GM12892 (cell line): ENCODE data around the gene LSAMP.

Source experiments
- DNase-seq: peaks from one replicate; pipeline ENCODE4 v3.0.0; 2011; ENCODE audit not compliant: insufficient read length
- FAIRE-seq: peaks from 2 replicates; lab custom pipeline; 2011; peaks lifted over from hg19 to GRCh38; lab: Jason Lieb, UNC
- POLR2A ChIP-seq: IDR thresholded peaks from 2 replicates; pipeline ENCODE4 v1.6.1; 2011; ENCODE audit warnings: low read depth, low read length, control low read depth
- POLR2AphosphoS5 ChIP-seq: IDR thresholded peaks from 2 replicates; pipeline ENCODE4 v1.6.1; 2011; ENCODE audit warnings: low read depth, low read length, control low read depth
- TAF1 ChIP-seq: IDR thresholded peaks from 2 replicates; pipeline ENCODE4 v1.6.1; 2011; ENCODE audit warnings: low read depth, mild to moderate bottlenecking, control low read depth, low read length, borderline replicate concordance

Gene LSAMP

DNA sequence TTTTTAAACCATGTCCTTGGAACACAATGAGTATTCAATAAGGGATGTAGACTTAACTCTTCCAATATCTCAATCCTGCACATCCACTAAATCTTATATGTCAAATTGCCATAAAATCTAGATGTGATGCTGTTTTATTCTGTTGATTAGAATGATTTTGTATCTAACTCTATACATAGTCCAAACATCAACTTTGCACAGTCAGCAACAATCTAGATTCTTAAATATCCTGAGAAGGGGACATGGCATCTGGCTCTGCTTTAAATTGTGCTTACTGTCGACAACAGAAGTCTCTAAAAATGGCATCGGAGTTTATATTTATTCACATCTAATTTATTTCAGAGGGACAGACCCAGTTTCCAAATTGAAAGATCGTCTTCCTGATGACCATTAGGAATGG is 545.8 kb downstream of the LSAMP start:
- DNase-seq (no peak), FAIRE-seq (no peak)
- TF ChIP-seq POLR2AphosphoS5, result no peak

DNA sequence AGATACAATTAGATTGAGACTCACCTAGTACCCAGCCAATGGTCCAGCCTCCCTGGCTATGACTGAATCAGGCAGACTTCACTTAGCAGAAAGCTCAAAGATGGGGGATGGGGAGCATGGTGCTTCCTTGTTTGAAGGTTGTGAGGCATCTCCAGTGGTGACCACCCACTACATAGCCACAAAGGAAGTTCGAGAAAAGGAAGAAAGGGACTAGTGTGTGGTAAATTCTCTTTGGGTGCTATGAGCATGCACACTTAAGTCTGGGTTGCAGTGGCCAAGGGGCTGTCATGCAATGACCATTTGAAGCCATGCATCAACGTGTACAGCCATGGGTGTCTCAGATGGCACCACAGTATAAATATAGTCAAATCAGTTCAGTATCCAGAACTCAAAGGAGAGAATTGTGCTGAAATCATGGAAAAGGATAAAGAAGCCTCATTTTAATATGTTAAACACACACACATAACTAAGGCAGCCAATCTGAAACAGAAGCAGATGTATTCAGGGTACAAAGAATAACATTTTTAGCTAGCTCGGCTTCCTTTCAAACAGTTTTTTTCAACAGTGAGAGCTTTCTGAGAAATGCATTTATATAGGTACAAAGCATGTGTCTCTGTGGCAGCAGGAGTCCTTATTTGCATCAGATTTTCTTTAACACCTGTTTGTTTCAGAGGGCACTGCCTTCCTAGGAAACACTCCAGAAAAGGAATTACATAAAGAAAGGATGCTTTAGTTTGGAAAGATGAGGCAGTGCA is 546.5 kb downstream of the LSAMP start:
- FAIRE-seq, result no peak
- TF ChIP-seq POLR2A, result no peak
- no peak for DNase-seq

DNA sequence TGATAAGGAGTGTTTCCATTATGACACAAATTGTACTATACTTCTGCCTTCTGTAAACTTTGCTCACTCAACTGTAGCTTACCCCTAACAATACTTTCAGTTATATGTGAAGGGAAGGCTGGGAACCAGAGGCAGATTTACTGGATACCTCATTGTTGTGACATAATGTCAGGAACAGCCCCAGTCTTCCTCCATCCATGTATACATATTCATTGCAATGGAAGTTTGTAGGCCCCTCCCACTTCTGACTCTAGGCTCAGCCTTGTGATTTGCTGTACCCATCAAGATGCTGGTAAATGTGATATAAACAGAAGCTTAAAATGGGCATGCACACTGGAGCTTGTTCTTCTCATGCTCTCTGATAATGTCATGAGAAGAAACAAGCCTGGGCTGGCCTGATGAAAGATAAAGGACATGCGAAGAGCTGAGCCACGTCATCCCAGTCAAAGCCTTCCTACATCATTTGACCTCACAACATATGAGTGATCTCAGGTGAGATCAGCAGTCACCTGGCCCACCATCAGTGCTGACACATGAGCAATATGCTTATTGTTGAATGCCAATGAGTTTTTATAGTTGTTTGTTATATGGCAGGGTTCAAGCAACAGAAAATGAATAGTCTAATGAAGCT is 554.2 kb downstream of the LSAMP start:
- TF ChIP-seq POLR2A (no peak), TAF1 (no peak), POLR2AphosphoS5 (no peak)
- FAIRE-seq (no peak), DNase-seq (no peak)

DNA sequence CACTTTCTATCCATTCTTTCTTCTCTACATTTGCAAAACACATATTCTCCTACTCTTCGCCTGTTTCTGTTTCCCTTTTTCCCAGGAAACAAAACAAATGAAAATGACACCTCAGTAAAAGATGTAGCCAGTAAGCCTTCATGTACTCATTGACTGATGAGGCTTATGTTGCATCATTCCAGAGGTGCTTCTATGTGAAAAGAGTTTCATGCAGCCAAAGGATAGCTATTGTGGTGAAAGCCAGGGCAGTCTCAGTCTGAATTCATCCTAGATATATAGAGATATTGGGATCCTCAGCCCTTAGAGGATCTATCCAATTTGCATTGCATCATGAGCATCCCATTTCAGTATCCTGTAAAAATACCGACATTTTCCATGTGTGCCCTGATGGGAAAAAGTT is 554.7 kb downstream of the LSAMP start:
- TF ChIP-seq TAF1, result no peak
- FAIRE-seq, result no peak
- DNase-seq, result no peak

DNA sequence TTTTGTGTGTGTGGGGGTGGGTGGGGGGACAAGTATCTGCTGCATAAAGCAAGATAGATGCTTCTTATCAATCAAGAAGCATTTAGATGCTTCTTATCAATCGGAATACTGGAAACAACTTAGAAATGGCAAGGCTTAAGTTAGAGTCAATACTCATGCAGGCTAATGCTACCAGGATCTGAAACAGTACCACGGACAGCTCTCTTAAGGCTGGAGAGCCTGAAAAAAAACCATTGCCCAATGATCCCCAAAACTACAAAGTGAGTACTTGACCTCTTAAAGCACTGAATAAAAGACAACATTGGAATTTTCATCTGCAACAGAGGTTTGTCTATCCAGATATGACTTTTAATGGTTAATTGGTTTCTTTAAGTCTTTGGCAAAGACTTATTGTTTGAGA is 559.7 kb downstream of the LSAMP start:
- TF ChIP-seq POLR2A, result no peak
- TF ChIP-seq POLR2AphosphoS5, result no peak
- TF ChIP-seq TAF1, result no peak
- no peak for DNase-seq
- FAIRE-seq, result no peak

DNA sequence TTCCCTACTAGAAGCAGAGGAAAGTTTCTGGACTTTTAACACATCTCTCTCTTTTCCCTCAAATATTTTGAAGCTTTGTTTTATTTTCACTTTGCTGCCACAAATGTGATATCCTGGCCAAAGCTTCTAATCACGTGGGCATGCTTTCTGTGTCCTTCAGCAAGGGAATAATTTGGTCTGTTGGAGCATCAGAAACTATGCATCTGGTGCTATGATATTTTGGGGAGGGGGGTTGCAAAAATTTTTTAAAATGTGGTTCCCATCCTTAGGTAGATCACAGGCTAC is 567.7 kb downstream of the LSAMP start:
- TF ChIP-seq POLR2A, result no peak
- TF ChIP-seq POLR2AphosphoS5, result no peak
- no peak for TF ChIP-seq TAF1
- FAIRE-seq (no peak), DNase-seq (no peak)

DNA sequence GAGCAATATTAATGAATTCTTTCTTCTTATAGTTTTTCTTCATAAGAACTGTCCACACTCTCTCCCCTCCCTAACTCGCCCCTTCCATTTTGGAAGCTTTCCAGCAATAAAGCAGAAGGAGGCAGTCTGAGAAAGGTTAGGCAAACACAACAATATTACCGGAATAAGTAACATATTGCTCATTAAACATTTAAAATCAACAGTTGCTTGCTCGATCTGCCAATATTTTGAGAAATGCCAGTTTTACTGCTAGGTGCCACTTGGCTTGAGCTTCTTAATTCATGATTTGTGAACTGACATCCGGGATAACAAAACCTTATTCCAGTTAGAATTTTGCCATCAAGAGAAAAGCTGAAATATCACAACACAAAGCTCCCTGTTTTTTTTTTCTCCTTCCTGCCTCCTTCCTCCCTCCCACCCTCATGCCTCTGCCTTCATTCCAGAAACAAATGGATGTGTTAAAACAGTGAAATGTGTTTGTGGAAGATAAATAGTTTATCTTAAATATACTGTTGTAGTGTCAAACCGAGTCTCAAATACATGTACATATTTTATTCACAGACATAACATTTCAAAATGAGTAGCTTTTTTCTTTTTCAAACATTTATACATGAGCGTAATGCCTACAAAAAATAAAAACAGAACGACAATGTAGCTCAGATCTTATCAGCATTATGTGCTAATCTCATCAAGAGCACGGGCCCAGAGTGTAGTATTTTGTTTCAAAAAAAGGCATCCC is 568.2 kb downstream of the LSAMP start:
- DNase-seq, result no peak
- TF ChIP-seq TAF1, result no peak
- no peak for TF ChIP-seq POLR2A
- no peak for TF ChIP-seq POLR2AphosphoS5
- no peak for FAIRE-seq

DNA sequence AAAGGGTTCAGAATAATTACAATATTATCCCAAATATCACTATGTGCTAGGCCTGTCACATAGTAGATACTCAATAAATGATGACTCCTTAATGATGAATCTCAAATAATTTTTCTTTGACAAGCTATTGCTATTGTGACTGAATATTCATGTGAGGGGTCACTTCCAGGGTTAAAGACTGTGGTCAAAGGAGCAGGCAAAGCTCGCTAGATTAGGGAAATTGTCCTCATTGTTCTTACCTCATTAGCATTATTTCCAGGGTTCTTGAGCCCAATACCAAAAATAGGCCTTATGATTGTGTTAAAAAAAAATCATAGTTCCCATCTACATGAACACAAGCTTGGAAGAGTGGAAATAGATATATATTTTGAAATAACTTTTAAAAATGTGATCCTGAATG is 569.8 kb downstream of the LSAMP start:
- DNase-seq (no peak), FAIRE-seq (no peak)
- no peak for TF ChIP-seq POLR2AphosphoS5
- no peak for TF ChIP-seq TAF1
- TF ChIP-seq POLR2A, result no peak

DNA sequence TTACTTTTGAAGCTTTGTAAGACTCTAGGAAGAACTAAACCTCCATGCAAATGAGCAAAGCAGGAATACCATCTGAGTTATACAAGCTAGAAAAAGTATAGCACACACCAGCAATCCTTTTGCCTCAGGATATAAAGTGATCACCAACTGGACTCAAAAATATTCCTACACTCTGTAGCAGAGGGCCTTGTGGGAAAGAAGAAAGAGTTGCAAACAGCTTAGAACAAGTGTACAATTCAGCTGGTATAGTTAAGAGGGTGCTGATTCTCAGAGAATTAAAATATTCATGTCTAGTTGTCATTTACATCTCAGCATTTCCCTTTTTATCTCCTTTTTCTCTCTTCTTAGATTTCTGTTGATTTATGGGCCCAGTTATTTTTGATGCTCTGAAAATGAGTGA is 573.6 kb downstream of the LSAMP start:
- no peak for DNase-seq
- no peak for FAIRE-seq

DNA sequence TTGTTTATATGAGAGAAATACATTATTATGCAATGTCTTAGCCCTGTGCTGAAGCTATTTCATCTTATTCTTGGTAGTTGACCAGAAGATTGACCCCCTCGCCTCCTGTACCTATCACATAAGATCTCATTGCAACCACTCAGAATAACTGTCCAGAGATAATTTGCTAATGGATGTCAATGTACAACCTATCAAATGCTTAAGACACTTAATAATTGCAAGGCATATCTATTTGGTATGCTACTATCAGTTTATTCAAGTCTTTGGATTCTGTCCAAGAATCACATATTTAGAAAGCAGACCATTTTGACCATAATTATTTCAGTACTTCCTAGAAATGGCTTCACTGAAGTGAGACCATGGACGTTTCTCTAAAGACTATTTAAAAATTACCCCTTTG is 580.4 kb downstream of the LSAMP start:
- FAIRE-seq (no peak), DNase-seq (no peak)
- TF ChIP-seq TAF1 (no peak), POLR2AphosphoS5 (no peak), POLR2A (no peak)

More for the DNA sequence above, 573.6 kb downstream of the LSAMP start:
- TF ChIP-seq POLR2A, result no peak
- no peak for TF ChIP-seq POLR2AphosphoS5
- TF ChIP-seq TAF1, result no peak

DNA sequence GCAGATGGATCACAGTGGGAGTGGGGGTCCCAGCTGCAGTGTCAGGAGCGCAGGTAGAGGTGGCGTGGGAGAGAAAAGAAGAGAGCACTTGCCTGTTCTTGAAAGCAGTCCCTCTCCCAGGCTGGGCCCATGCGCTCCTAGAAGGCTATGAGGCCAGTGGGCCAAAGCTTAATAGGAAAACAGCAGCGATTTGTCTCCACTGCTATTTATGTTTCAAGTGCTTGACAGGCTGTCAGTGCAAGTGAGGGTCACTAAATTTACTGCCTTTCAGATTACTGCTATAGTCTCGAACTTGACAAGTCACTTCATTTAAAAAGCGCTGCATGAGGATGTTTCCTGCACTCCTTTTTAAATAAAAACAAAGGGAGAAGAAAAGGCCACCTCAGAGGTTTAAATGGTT is 582.4 kb downstream of the LSAMP start:
- FAIRE-seq (no peak), DNase-seq (no peak)
- TF ChIP-seq POLR2AphosphoS5 (no peak), TAF1 (no peak), POLR2A (no peak)

DNA sequence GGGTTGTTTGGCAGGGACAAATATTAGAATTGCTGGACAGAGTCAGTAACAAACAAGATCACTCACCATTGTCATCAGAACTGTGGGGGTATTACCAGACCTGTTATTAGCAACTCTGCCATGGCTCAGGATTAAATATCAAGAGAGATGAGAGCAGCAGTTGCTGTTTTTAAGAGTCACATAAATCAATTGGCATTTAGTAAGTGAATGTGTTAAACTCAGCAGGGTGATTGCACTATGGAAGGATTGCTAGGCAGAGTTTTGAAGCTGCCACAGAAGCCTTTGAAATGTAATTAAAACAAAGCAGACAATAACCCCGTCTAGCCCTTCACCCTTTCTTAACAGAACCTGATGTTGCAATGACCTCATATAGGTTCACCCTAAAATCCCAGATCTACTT is 583.2 kb downstream of the LSAMP start:
- FAIRE-seq (no peak), DNase-seq (no peak)
- TF ChIP-seq POLR2A, result no peak
- TF ChIP-seq TAF1, result no peak
- no peak for TF ChIP-seq POLR2AphosphoS5

DNA sequence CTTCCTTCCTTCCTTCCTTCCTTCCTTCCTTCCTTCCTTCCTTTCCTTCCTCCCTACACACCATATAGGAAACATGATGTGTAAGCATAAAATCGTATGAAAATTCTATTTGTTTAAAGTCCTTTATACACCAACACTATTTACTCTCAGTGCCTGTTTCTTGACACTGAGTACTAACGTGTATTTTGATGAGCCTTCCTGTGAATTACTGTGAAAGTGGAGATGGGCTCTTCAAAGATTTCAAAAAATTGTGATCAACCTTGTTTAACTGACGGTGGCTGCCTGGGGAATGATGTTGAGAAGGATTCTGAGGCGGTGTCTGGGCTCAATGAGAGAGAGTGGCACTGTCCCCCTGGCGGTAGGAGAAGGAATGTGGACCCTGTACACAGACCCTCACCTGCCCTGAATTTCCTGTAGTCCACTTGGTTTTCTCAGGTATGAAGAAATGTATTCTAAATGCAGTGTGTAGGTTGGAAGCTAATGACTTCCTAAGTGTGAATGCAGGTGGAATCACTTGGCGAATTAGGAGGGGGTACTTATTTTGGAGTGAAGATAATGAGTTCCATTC is 584.0 kb downstream of the LSAMP start:
- TF ChIP-seq TAF1 (no peak), POLR2AphosphoS5 (no peak), POLR2A (no peak)
- FAIRE-seq, result no peak
- no peak for DNase-seq
